BE2C (cell line): ENCODE results near the gene PTPRN2.

ENCODE experiments used
- DNase-seq: peaks from one replicate; pipeline ENCODE4 v3.0.0-alpha.2; 2020
- H3K27me3 ChIP-seq: fragments of 250-450 bp; sonication (Bioruptor Pico); 2 replicates; pipeline ENCODE4 v1.5.1; 2020; ENCODE audit warnings: mild to moderate bottlenecking
- H3K36me3 ChIP-seq: fragments of 250-450 bp; sonication (Bioruptor Pico); 2 replicates; pipeline ENCODE4 v1.5.1; 2020; ENCODE audit warnings: mild to moderate bottlenecking
- H3K4me1 ChIP-seq: fragments of 250-450 bp; sonication (Bioruptor Pico); 2 replicates; pipeline ENCODE4 v1.5.1; 2020
- H3K4me3 ChIP-seq: 2 replicates; pipeline ENCODE4 v1.5.1; 2011; ENCODE audit warnings: low read depth, low read length
- H3K9me3 ChIP-seq: fragments of 250-450 bp; sonication (Bioruptor Pico); 2 replicates; pipeline ENCODE4 v1.5.1; 2020
- TF ChIP-seq, protein P1 (sequence below): IDR thresholded peaks from 2 replicates; pipeline ENCODE4 v1.5.1; 2012; ENCODE audit warnings: mild to moderate bottlenecking, low read depth, low read length

PTPRN2 gene

DNA sequence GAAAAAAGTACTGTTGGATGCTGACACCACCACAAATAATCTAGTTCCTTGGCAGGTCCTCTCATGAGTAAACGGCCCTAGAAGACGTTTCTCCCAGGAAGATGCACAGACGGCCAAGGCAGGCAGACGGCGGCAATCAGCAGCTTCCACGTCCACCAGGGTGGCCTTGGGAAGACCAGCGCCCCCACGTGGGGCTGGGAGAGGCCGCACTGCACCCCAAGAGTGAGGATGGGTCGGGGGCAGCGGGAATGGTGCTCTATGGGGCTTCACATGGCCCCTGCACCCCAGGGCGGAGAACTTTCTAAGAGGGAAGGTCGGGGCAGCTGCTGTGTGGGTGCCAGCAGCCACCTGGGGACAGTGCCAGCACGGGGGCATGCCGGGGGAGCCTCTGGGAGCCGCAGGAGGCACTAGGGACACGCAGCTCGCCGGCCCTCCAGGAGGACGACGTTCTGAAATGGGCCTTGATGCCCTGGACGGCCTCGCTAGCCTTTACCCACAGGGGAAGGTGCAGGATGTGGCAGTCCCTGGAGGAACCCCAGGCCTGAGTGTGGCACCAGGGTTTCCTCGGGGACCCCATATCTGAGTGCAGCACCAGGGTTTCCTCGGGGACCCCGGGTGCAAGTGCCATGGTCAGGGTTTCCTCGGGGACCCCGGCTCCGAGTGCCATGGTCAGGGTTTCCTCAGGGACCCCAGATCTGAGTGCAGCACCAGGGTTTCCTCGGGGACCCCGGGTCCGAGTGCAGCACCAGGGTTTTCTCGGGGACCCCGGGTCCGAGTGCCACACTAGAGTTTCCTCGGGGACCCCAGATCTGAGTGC, 710.9 kb downstream of the PTPRN2 start:
- Histone ChIP-seq H3K4me3 (no peak overlapping the region), H3K27me3 (no peaks in the 10 kb centered on the region), H3K9me3 (no peaks in the 10 kb centered on the region), H3K4me1 (no peaks in the 10 kb centered on the region), H3K36me3 (no peaks in the 10 kb centered on the region)
- no peak for DNase-seq
- TF ChIP-seq, protein P1, sequence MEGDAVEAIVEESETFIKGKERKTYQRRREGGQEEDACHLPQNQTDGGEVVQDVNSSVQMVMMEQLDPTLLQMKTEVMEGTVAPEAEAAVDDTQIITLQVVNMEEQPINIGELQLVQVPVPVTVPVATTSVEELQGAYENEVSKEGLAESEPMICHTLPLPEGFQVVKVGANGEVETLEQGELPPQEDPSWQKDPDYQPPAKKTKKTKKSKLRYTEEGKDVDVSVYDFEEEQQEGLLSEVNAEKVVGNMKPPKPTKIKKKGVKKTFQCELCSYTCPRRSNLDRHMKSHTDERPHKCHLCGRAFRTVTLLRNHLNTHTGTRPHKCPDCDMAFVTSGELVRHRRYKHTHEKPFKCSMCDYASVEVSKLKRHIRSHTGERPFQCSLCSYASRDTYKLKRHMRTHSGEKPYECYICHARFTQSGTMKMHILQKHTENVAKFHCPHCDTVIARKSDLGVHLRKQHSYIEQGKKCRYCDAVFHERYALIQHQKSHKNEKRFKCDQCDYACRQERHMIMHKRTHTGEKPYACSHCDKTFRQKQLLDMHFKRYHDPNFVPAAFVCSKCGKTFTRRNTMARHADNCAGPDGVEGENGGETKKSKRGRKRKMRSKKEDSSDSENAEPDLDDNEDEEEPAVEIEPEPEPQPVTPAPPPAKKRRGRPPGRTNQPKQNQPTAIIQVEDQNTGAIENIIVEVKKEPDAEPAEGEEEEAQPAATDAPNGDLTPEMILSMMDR, result no peak

DNA sequence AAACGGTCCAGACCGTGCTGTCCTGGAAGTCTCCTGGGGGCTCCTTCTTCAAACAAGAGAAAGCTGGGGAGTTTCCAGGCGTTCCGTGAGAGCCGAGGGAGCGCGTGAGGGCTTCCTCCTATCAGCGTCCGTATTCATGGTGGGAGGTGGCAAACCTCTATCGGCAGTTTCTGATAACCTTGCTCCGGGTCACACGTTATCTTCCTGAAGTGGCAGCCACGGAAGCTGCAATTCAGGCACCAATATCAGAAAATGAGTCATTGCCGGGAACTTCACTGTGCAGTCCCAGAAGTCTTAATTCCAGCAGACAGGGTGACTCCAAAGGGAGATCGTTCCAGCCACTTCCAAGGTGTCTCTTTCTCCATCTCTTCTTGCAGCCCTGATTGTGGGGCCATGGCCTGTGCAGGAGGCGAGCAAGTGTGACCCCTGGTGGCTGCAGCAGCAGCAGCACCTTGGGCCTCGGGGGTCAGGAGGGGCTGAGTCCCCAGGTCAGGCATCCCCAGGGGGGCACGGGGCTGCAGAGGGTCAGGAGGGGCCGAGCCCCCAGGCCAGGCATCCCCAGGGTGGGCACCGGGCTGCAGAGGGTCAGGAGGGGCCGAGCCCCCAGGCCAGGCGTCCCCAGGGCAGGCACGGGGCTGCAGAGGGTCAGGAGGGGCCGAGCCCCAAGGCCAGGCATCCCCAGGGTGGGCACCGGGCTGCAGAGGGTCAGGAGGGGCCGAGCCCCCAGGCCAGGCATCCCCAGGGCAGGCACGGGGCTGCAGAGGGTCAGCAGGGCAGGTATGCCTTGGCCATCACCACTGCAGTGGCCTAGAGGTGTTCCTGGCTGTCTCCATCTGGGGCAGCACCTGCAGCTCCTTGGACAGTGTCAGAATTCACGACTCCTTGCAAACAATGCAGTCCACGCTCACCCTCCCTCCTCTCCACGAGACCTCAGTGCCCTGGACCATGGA, 712.1 kb downstream of the PTPRN2 start:
- TF ChIP-seq, protein P1, result peak; percentile 39; the same call in 1 of the 2 replicates
- H3K4me1 ChIP-seq, result no peaks in the 10 kb centered on the region
- no peaks in the 10 kb centered on the region for H3K36me3 ChIP-seq
- peak; percentile 36 for DNase-seq
- H3K9me3 ChIP-seq, result no peaks in the 10 kb centered on the region
- no peak overlapping the region for H3K4me3 ChIP-seq
- H3K27me3 ChIP-seq, result no peaks in the 10 kb centered on the region

DNA sequence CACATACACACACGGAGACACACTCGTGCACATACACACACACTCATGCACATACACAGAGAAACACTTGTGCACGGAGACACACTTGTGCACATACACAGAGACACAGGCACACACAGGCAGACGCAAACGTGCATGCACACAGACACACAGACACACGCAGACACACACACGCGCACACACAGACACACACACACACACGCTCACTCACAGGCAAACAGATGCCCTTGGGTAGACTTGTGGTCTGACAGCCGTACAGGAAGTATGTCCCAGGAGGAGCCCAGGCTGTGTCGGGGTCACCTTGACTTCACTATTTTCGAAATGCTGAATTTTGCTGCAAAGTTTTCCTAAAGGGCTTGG, 712.8 kb downstream of the PTPRN2 start:
- no peaks in the 10 kb centered on the region for H3K27me3 ChIP-seq
- DNase-seq, result no peak
- TF ChIP-seq, protein P1, result no peak
- no peaks in the 10 kb centered on the region for H3K36me3 ChIP-seq
- H3K4me3 ChIP-seq, result no peak overlapping the region
- no peaks in the 10 kb centered on the region for H3K9me3 ChIP-seq
- no peaks in the 10 kb centered on the region for H3K4me1 ChIP-seq

DNA sequence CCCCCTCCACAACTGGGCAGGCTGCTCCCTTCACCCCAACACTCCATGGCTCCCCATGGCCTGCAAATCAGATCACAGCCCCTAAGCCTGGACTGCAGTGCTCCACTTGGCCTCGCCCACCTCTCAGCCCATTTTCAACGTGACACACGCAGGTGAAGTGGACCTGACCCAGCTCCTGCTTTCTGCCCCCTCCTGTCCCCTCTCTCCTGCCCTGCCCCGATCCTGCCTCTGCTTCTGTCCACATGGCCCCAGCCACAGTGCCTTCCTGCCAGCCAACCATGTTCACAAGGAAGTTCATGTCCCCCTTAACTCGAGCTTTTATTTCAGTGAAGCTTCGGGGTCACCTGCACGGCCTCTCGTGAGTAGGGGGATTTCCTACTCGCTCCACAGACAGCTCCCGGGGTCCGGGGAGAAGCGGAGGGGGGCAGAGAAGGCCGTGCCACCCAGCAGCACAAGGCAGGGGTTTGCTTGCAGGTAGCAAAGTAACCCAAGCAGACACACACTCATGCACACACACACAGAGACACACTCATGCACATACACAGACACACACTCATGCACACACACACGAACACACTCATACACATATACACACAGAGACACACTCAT, 713.3 kb downstream of the PTPRN2 start:
- no peaks in the 10 kb centered on the region for H3K4me1 ChIP-seq
- no peak for DNase-seq
- H3K27me3 ChIP-seq, result no peaks in the 10 kb centered on the region
- no peaks in the 10 kb centered on the region for H3K9me3 ChIP-seq
- TF ChIP-seq, protein P1, result no peak
- no peaks in the 10 kb centered on the region for H3K36me3 ChIP-seq
- H3K4me3 ChIP-seq, result no peak overlapping the region

DNA sequence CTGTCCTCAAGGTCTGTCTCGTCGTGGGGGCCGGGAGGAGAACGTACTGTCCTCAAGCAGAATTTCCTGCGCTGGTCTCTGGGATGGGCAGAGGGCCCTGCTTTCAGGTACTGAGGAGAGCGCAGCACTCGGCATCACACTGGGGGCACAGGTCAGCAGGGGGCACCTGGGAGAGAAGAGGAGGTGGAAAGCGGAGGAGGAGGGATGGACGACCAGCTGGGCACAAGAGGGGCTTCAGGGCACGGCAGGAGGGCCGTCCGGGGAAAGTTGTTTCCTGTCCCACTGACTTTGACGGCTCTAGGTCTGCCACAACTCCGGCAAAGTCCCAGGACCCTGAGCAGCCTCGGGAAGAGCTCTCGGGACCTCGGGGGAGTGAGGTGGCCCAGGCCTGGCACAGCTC, 714.0 kb downstream of the PTPRN2 start:
- DNase-seq, result no peak
- no peaks in the 10 kb centered on the region for H3K9me3 ChIP-seq

More for the DNA sequence above, 714.0 kb downstream of the PTPRN2 start:
- Histone ChIP-seq H3K4me3 (no peak overlapping the region), H3K27me3 (no peaks in the 10 kb centered on the region), H3K4me1 (no peaks in the 10 kb centered on the region), H3K36me3 (no peaks in the 10 kb centered on the region)
- TF ChIP-seq, protein P1, result no peak
